Measurements from ENCODE around the gene SLC27A6.
"Not testable (repeated sequence)": the region's sequence is repeated elsewhere in the genome, so short reads cannot be mapped to it uniquely, and the experiment has no call there.

SLC27A6 gene

GRCh38 chr5:129031886-129032683 lies 66.8 kb downstream of the SLC27A6 start:
- no peaks in the 10 kb centered on the region for H3K36me3 Mint-ChIP-seq
- H3K4me1 Mint-ChIP-seq = no peaks in the 10 kb centered on the region
- no peak overlapping the region for H3K4me3 Mint-ChIP-seq
- peaks cover 11% of the 10 kb centered on the region for H3K27me3 Mint-ChIP-seq
- no peak overlapping the region for H3K27ac Mint-ChIP-seq
- H3K9me3 Mint-ChIP-seq = no peaks in the 10 kb centered on the region

GRCh38 chr5:129036257-129036656 lies 71.0 kb downstream of the SLC27A6 start:
- H3K4me1 Mint-ChIP-seq, H3K36me3 Mint-ChIP-seq: not testable (repeated sequence)
- H3K27me3 Mint-ChIP-seq = peaks cover 13% of the 10 kb centered on the region

GRCh38 chr5:129041196-129041881 lies 76.1 kb downstream of the SLC27A6 start:
- peaks cover 2% of the 10 kb centered on the region for H3K36me3 Mint-ChIP-seq
- H3K27ac Mint-ChIP-seq = no peak overlapping the region
- H3K4me1 Mint-ChIP-seq = no peaks in the 10 kb centered on the region
- no peak overlapping the region for H3K4me3 Mint-ChIP-seq
- H3K27me3 Mint-ChIP-seq = peaks cover 6% of the 10 kb centered on the region
- H3K9me3 Mint-ChIP-seq = peaks cover 8% of the 10 kb centered on the region

More at GRCh38 chr5:129036257-129036656, 71.0 kb downstream of the SLC27A6 start:
- H3K4me3 Mint-ChIP-seq, H3K9me3 Mint-ChIP-seq, H3K27ac Mint-ChIP-seq: not testable (repeated sequence)

DNA sequence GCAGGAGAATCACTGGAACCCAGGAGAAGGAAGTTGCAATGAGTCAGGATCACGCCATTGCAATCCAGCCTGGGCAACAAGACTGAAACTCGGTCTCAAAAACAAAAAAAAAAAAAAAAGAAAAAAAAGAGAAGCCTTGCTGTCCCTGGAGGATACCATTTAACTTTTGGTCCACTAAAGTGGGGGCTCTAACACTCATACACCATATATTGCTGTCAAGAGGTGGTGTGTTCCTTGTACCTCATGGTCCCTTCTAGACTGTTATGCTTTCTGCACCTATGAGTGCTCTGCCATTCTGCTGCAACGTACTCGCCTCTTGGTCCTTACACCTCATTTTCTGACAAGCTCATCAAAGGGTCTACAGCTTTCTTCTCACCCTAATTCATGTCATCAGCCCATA lies 77.0 kb downstream of the SLC27A6 start:
- Mint-ChIP-seq H3K4me3 (no peak overlapping the region), H3K36me3 (peaks cover 2% of the 10 kb centered on the region)

DNA sequence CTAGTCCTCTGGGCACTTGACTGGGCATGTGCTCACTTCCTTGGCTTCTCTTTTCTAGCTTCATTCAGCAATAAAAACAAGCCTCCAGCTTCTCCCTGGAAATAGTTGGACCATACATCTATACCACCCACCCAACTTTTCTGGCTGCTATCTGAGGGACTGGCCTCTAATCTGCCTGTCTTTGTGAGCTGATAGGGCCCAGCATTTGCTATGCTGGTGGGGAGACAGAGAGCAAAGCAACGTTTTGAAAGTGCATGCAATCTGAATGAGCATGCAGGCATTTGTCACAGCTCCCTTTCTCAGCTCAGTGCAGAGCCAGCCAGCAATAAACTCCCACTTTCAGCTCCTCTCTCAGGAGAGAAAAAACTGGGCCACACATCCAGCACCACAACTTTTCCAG lies 78.6 kb downstream of the SLC27A6 start:
- Mint-ChIP-seq H3K4me1 (no peaks in the 10 kb centered on the region), H3K36me3 (peaks cover 2% of the 10 kb centered on the region), H3K9me3 (peaks cover 8% of the 10 kb centered on the region), H3K4me3 (no peak overlapping the region), H3K27me3 (peaks cover 6% of the 10 kb centered on the region), H3K27ac (no peak overlapping the region)

More for the DNA sequence above, 77.0 kb downstream of the SLC27A6 start:
- H3K27me3 Mint-ChIP-seq = peaks cover 6% of the 10 kb centered on the region
- no peaks in the 10 kb centered on the region for H3K4me1 Mint-ChIP-seq
- peaks cover 8% of the 10 kb centered on the region for H3K9me3 Mint-ChIP-seq
- H3K27ac Mint-ChIP-seq = no peak overlapping the region

DNA sequence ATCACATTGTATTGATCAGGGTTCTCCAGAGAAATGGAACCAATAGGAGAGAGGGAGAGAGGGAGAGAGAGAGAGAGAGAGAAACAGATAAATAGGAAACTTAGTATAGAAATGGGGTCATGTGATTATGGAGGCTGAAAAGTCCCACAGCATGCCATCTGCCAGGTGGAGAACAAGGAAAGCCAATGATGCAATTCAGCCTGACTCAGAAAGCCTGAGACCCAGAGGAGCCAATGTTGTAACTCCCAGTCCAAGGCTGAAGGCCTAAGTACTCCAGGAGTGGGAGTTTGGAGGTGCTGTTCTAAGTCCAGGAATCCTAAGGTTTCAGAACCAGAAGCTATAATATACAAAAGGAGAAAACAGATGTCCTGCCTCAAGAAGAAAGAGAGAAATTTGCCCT lies 80.9 kb downstream of the SLC27A6 start:
- Mint-ChIP-seq H3K27ac (no peak overlapping the region), H3K27me3 (peaks cover 5% of the 10 kb centered on the region), H3K36me3 (peaks cover 2% of the 10 kb centered on the region), H3K9me3 (peaks cover 8% of the 10 kb centered on the region), H3K4me1 (no peaks in the 10 kb centered on the region), H3K4me3 (no peak overlapping the region)

DNA sequence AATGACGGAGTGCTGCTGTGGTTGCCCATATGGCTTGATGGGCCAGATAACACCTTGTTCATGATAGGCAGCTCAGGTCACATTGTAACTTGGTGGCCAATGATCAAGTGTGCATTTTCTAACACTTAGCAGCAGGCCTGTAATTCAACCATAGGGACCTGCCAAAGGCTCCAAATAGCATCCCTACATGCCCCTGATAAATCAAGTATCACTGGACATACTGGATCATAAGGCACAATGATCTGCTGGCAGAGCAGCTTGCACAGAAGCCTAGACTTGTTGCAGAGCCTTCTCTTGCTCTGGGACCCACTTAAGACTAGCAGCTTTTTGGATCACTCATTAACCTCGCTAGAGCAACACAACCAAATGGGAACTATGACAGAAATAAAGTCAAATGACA lies 83.2 kb downstream of the SLC27A6 start:
- Mint-ChIP-seq H3K4me3 (no peak overlapping the region), H3K27ac (no peak overlapping the region), H3K4me1 (no peaks in the 10 kb centered on the region), H3K9me3 (peaks cover 8% of the 10 kb centered on the region), H3K27me3 (peaks cover 3% of the 10 kb centered on the region), H3K36me3 (peaks cover 2% of the 10 kb centered on the region)

GRCh38 chr5:129049126-129049799 lies 84.0 kb downstream of the SLC27A6 start:
- Mint-ChIP-seq H3K36me3 (peaks cover 2% of the 10 kb centered on the region), H3K4me1 (no peaks in the 10 kb centered on the region), H3K9me3 (peaks cover 5% of the 10 kb centered on the region), H3K27ac (no peak overlapping the region), H3K27me3 (peaks cover 3% of the 10 kb centered on the region), H3K4me3 (no peak overlapping the region)

DNA sequence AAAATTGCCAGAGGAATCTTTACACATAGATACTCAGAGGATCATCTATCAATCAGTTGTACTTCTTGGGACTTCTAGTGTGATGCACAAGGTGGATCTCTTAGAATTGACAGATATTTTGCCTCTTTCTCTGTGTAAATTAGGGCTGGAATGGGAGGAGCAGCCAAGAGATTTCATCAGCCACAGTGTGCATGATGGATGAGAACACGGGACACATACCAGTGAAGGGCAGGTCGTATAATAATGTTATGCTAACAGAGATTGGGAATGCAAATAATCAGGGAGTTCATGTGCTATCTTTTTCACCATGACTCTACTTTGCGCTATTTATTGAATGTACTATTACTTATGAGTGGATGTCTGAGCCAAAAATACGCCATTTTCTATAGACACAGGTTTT lies 86.0 kb downstream of the SLC27A6 start:
- Mint-ChIP-seq H3K36me3 (no peaks in the 10 kb centered on the region), H3K9me3 (no peaks in the 10 kb centered on the region), H3K4me3 (no peak overlapping the region), H3K4me1 (no peaks in the 10 kb centered on the region), H3K27ac (no peak overlapping the region), H3K27me3 (peaks cover 9% of the 10 kb centered on the region)

DNA sequence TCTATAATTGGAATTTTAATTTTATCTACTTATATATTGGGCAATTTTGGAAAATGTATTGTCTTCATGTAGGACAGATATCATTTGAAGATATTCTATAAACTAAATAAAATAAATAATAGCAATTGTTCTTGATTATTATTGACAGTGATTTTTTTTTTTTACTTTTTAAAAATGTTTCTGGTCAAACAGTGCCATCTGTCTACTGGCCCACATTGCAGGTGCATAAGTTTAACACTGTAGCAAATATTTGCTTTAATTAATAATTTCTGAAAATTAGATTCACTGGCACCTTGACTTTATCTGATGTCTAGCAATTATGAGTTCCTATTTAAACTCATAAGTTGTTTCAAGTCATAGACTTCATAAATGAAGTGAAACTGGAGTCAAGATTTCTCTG lies 88.2 kb downstream of the SLC27A6 start:
- H3K4me3 Mint-ChIP-seq = no peak overlapping the region

GRCh38 chr5:129057329-129057728 lies 92.0 kb downstream of the SLC27A6 start:
- no peaks in the 10 kb centered on the region for H3K4me1 Mint-ChIP-seq
- peaks cover 12% of the 10 kb centered on the region for H3K27me3 Mint-ChIP-seq
- H3K36me3 Mint-ChIP-seq = no peaks in the 10 kb centered on the region
- H3K9me3 Mint-ChIP-seq = peaks cover 9% of the 10 kb centered on the region
- no peak overlapping the region for H3K4me3 Mint-ChIP-seq
- H3K27ac Mint-ChIP-seq = no peak overlapping the region

More for the DNA sequence above, 88.2 kb downstream of the SLC27A6 start:
- H3K27ac Mint-ChIP-seq = no peak overlapping the region
- peaks cover 11% of the 10 kb centered on the region for H3K27me3 Mint-ChIP-seq
- peaks cover 9% of the 10 kb centered on the region for H3K9me3 Mint-ChIP-seq
- H3K36me3 Mint-ChIP-seq = no peaks in the 10 kb centered on the region
- no peaks in the 10 kb centered on the region for H3K4me1 Mint-ChIP-seq

GRCh38 chr5:129061849-129062248 lies 96.6 kb downstream of the SLC27A6 start:
- no peak overlapping the region for H3K27ac Mint-ChIP-seq
- H3K27me3 Mint-ChIP-seq = peaks cover 4% of the 10 kb centered on the region
- no peaks in the 10 kb centered on the region for H3K36me3 Mint-ChIP-seq
- H3K4me1 Mint-ChIP-seq = no peaks in the 10 kb centered on the region
- H3K9me3 Mint-ChIP-seq = peaks cover 6% of the 10 kb centered on the region
- H3K4me3 Mint-ChIP-seq = no peak overlapping the region

GRCh38 chr5:129063483-129064113 lies 98.3 kb downstream of the SLC27A6 start:
- H3K4me1 Mint-ChIP-seq = no peaks in the 10 kb centered on the region
- peaks cover 3% of the 10 kb centered on the region for H3K27me3 Mint-ChIP-seq
- no peak overlapping the region for H3K27ac Mint-ChIP-seq
- H3K36me3 Mint-ChIP-seq = no peaks in the 10 kb centered on the region
- H3K4me3 Mint-ChIP-seq = no peak overlapping the region
- H3K9me3 Mint-ChIP-seq = no peaks in the 10 kb centered on the region

GRCh38 chr5:129065721-129066120 lies 100.4 kb downstream of the SLC27A6 start:
- H3K27me3 Mint-ChIP-seq = peaks cover 1% of the 10 kb centered on the region

GRCh38 chr5:129067745-129068144 lies 102.5 kb downstream of the SLC27A6 start:
- Mint-ChIP-seq H3K27me3 (no peaks in the 10 kb centered on the region), H3K9me3 (no peaks in the 10 kb centered on the region), H3K27ac (no peak overlapping the region), H3K4me1 (no peaks in the 10 kb centered on the region), H3K4me3 (no peak overlapping the region), H3K36me3 (no peaks in the 10 kb centered on the region)

More at GRCh38 chr5:129065721-129066120, 100.4 kb downstream of the SLC27A6 start:
- no peaks in the 10 kb centered on the region for H3K9me3 Mint-ChIP-seq
- H3K4me3 Mint-ChIP-seq = no peak overlapping the region
- no peaks in the 10 kb centered on the region for H3K36me3 Mint-ChIP-seq
- no peaks in the 10 kb centered on the region for H3K4me1 Mint-ChIP-seq
- no peak overlapping the region for H3K27ac Mint-ChIP-seq

Data from activated naive CD4-positive, alpha-beta T cell treated with anti-CD3 and anti-CD28 coated beads, Interleukin-2, amount 50 U/mL, for 24 hours (primary cell).